Pancreas (tissue), 10 donors: ENCODE measurements around the gene LARP6. TPM values are rescaled to one million over a fixed set of nuclear protein-coding genes. Genes with fewer than 3 reads are reported as not detected.
A peak's percentile ranks its signal among the peaks of the same experiment; 100 is the strongest.
"Not testable (repeated sequence)": the region's sequence is repeated elsewhere in the genome, so short reads cannot be mapped to it uniquely, and the experiment has no call there.

ENCODE experiments used
- ATAC-seq, 4 donors: fragments of 200-7000 bp; cut with Tn5 transposase; one replicate each; pipeline versions ENCODE4 v1.8.0 to v1.9.1; 2020; ENCODE audit warnings: mild to moderate bottlenecking in 4 of 4, moderate library complexity in 4 of 4
- DNase-seq, 6 donors: peaks; one replicate each; pipeline ENCODE4 v3.0.0-alpha.2; 2020
- FAIRE-seq: peaks from 2 replicates; lab custom pipeline; 2012; peaks lifted over from hg19 to GRCh38; lab: Jason Lieb, UNC
- H3K27ac ChIP-seq, 4 donors: fragments of 200-600 bp; sonication (generic); 1 replicate in 3 of 4; 2 replicates in 1 of 4; pipeline versions ENCODE4 v1.5.0 to v1.8.0; 2020
- H3K27me3 ChIP-seq, 4 donors: fragments of 200-600 bp; one replicate each; pipeline ENCODE4 v1.8.0; 2021
- H3K36me3 ChIP-seq, 3 donors: fragments of 200-600 bp; sonication (generic) in 1 of 3; one replicate each; pipeline versions ENCODE4 v1.5.0 to v1.8.0; 2020 to 2021
- H3K4me1 ChIP-seq, 3 donors: fragments of 200-600 bp; one replicate each; pipeline ENCODE4 v1.8.0; 2021
- H3K4me3 ChIP-seq, 4 donors: fragments of 200-600 bp; sonication (generic) in 2 of 4; one replicate each; pipeline versions ENCODE4 v1.5.0 to v1.8.0; 2020 to 2021
- H3K9me3 ChIP-seq, 4 donors: fragments of 200-600 bp; one replicate each; pipeline ENCODE4 v1.8.0; 2021
- CTCF ChIP-seq, 4 donors: fragments of 200-600 bp; sonication (generic) in 3 of 4; IDR thresholded peaks; one replicate each; pipeline versions ENCODE4 v1.5.0 to v1.8.0; 2021; ENCODE audit warnings: antibody characterized with exemption in 4 of 4
- WGBS, 2 donors: extraction: QIAGEN DNeasy Blood & Tissue Kit; methylation state at CpG; one replicate each; pipeline ENCODE4 v1.1.7; 2013; 5-methylcytosine and 5-hydroxymethylcytosine counted together
- intact Hi-C, 3 donors: fragments of 100-400 bp; cut with DNase I; formaldehyde crosslinking; loops; one replicate each; pipeline versions ENCODE4 v1.11.1 to v1.14.2; 2022
- polyA plus RNA-seq, 2 donors: library from polyadenylated mRNA; stranded (reverse); fragments of 200-250 nt; gene quantifications; one replicate each; pipeline ENCODE4 v1.2.3, GENCODE V29; 2013
- total RNA-seq, 6 donors: library from RNA; stranded (reverse); fragmentation: NEBNext Ultra II Directional in 4 of 6; extraction: Animal tissue kit (Norgen Biotek cat#: 25700) in 4 of 6; gene quantifications; one replicate each; pipeline versions ENCODE4 v1.2.1 to v1.2.4, GENCODE V29; 2021 to 2023
- donor health status: healthy with polysubstance abuse.
- donor health status: DM: no; HTN: no; CAD: no; lungs with moderate emphysema.
- donor health status: DM: no; HTN: no; CAD: no.
- donor health status: control.
- donor health status: control.
- donor health status: Bipolar disorder and iron deficiency.
- donor health status: DM: yes; HTN: yes; CAD: no.
- donor health status: DM: no; HTN: no; CAD: no.
- donor health status: DM: no; HTN: no; CAD: no.
- donor health status: DM: yes; HTN: yes; CAD: no.

LARP6 gene
- total and polyA plus RNA-seq, 8 donors, result 5.9 to 10.3 (median 8.8) TPM

DNA sequence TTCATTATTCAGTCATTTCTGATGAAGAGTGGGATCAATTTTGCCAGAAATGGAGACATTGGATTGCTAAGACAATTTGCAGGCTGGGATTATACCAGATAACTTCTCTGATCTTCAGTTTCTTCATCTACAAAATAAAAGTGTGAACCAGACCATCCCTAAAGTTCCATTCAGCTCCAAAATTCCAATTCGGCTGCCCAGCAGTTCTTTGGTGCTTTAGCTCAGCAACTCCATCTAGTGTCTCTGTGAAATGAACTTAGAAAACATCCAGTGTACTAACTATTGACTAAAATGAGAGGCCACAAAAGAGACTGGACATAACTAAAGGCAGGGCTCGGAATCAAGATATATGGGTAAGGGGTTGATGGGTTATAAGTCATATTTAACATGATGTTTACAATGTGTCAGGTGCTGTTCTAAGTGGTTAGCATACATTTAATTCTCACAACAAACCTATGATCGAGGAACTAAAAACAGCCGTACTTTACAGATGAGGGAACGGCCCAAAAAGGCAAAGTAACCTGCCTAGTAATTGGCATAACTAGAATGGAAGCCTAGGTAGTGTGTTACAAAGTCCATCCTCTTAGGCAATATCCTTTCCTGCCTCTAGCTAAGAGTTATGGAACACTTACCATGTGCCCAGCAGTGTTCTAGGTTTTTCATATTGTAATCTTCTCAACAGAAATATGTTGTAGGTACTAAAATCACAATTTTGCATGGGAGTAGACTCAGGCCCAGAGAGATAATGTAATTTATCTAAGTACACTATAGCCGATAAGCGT is 21.2 kb upstream of the LARP6 start:
- no peaks in the 10 kb centered on the region for H3K36me3 ChIP-seq

GRCh38 chr15:70873232-70874054 is 19.5 kb upstream of the LARP6 start:
- TF ChIP-seq CTCF (IDR thresholded peaks at IDR 0.05), result no peak
- intact Hi-C loops, result loop anchor here in 1 of 3 donors (10.0 kb wide), 1 partner anchor 49 kb away; no protein-coding TSS in a partner anchor
- no peaks in the 10 kb centered on the region for H3K4me1 ChIP-seq
- FAIRE-seq, result no peak
- H3K9me3 ChIP-seq, result no peaks in the 10 kb centered on the region
- no peaks in the 10 kb centered on the region for H3K36me3 ChIP-seq
- ATAC-seq, result no peak
- WGBS, 2 donors, result 74 to 87% methylated on average over 2 of the region's 2 CpGs
- H3K27ac ChIP-seq, result no peak overlapping the region
- H3K27me3 ChIP-seq, result no peaks in the 10 kb centered on the region
- no peak overlapping the region for H3K4me3 ChIP-seq
- no peak for DNase-seq

More for the DNA sequence above, 21.2 kb upstream of the LARP6 start:
- WGBS, 2 donors, result 64 to 74% methylated on average over 7 of the region's 7 CpGs
- Histone ChIP-seq H3K4me1 (no peaks in the 10 kb centered on the region), H3K9me3 (no peaks in the 10 kb centered on the region), H3K27ac (no peak overlapping the region), H3K27me3 (no peaks in the 10 kb centered on the region), H3K4me3 (no peak overlapping the region)
- FAIRE-seq (no peak), DNase-seq (no peak), ATAC-seq (peak in 3 of 4 donors; percentile 38 to 56 (median 53))
- TF ChIP-seq CTCF (IDR thresholded peaks at IDR 0.05), result peak in 1 of 4 donors; percentile 9
- intact Hi-C loops, result loop anchor here in 1 of 3 donors (10.0 kb wide), 1 partner anchor 50 kb away; no protein-coding TSS in a partner anchor

DNA sequence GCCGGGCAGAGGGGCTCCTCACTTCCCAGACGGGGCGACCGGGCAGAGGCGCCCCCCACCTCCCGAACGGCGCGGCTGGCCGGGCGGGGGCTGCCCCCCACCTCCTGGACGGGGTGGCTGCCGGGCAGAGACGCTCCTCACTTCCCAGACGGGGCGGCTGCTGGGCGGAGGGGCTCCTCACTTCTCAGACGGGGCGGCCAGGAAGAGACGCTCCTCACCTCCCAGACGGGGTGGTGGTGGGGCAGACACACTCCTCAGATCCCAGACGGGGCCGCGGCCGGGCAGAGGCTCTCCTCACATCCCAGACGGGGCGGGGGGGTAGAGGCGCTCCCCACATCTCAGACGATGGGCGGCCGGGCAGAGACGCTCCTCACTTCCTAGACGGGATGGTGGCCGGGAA is 17.5 kb upstream of the LARP6 start:
- FAIRE-seq, ATAC-seq, H3K9me3 ChIP-seq, H3K27me3 ChIP-seq, H3K4me3 ChIP-seq, H3K36me3 ChIP-seq, H3K4me1 ChIP-seq, H3K27ac ChIP-seq: not testable (repeated sequence)
- 89 to 91% methylated on average over 34 of the region's 34 CpGs for WGBS, 2 donors
- intact Hi-C loops, result loop anchor here in 1 of 3 donors (10.0 kb wide), 1 partner anchor 47 kb away; no protein-coding TSS in a partner anchor
- peak in 1 of 6 donors; percentile 54 for DNase-seq

- no peaks in the 10 kb centered on the region for H3K4me1 ChIP-seq
- ATAC-seq (peak in 1 of 4 donors; percentile 34), FAIRE-seq (no peak), DNase-seq (no peak)
- H3K4me3 ChIP-seq, result no peak overlapping the region
- no peak for TF ChIP-seq CTCF (IDR thresholded peaks at IDR 0.05)
- no peaks in the 10 kb centered on the region for H3K36me3 ChIP-seq
- H3K27me3 ChIP-seq, result no peaks in the 10 kb centered on the region
- no peaks in the 10 kb centered on the region for H3K9me3 ChIP-seq
- intact Hi-C loops, result loop anchor here in 1 of 3 donors (10.0 kb wide), 1 partner anchor 45 kb away; no protein-coding TSS in a partner anchor
- no peak overlapping the region for H3K27ac ChIP-seq
These were observed 16.1 kb upstream of the LARP6 start for GRCh38 chr15:70870051-70870450.

DNA sequence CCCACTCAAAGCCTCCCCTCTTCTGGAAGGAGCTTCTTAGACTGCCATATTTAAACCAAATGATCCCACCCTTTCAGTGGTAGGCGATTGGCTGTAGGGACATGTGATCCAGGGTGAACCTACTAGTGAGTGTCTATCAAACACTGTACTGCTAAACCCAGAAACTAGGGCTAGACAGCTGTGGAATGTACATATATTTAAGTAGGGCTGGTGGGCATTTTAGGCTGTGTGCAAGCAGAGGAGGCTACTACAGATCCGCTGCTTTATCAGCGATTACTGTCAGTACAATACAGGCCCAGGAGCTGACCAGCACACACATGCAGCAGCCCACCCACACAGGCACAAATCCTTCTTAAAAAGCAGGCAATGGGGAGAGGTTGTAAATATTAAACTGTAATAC is 15.4 kb upstream of the LARP6 start:
- no peaks in the 10 kb centered on the region for H3K36me3 ChIP-seq
- ATAC-seq, result no peak
- 66 to 68% methylated on average over 3 of the region's 3 CpGs for WGBS, 2 donors
- no peak overlapping the region for H3K27ac ChIP-seq
- H3K27me3 ChIP-seq, result no peaks in the 10 kb centered on the region
- FAIRE-seq, result no peak
- H3K4me3 ChIP-seq, result no peak overlapping the region
- no peak for TF ChIP-seq CTCF (IDR thresholded peaks at IDR 0.05)
- no peak for DNase-seq
- H3K9me3 ChIP-seq, result no peaks in the 10 kb centered on the region
- intact Hi-C loops, result no loop called here
- no peaks in the 10 kb centered on the region for H3K4me1 ChIP-seq
